ENCODE data around the gene GRID1.

GRCh38 chr10:85902051-85902450 is 464.5 kb downstream of the GRID1 start:
- no peak for TF ChIP-seq POLR2AphosphoS5 (IDR thresholded peaks at IDR 0.05)
- no peak for TF ChIP-seq CTCF (IDR thresholded peaks at IDR 0.05)
- no peak for TF ChIP-seq POLR2A (IDR thresholded peaks at IDR 0.05)
